PC-3 (cell line): ENCODE results near the gene AMH. TPM values are rescaled to one million over a fixed set of nuclear protein-coding genes. Genes with fewer than 3 reads are reported as not detected.
A peak's percentile ranks its signal among the peaks of the same experiment; 100 is the strongest.

Experiments
- ATAC-seq: fragments of 200-7000 bp; cut with Tn5 transposase; 2 replicates; pipeline ENCODE4 v1.9.1; 2020; ENCODE audit warnings: mild to moderate bottlenecking, moderate library complexity
- BruUV-seq: library from RNA; stranded (reverse); fragments of 400-500 nt; replicated peaks from 2 replicates; lab custom pipeline; 2021; lab: Mats Ljungman, UMichigan
- CTCF ChIA-PET: fragments of 300-600 bp; sonication (Branson Sonifier 250); formaldehyde crosslinking; loops from one replicate; lab custom pipeline; 2022; ENCODE audit warnings: antibody characterized with exemption; lab: Charles Lee
- POLR2A ChIA-PET: fragments of 300-600 bp; sonication (Branson Sonifier 250); formaldehyde crosslinking; loops from one replicate; lab custom pipeline; 2022; ENCODE audit warnings: antibody characterized with exemption; ENCODE audit not compliant: unreplicated experiment; lab: Charles Lee
- DNase-seq: peaks from one replicate; pipeline ENCODE4 v3.0.0-alpha.2; 2015
- H2AFZ ChIP-seq: fragments of 300-600 bp; sonication (generic); 2 replicates; pipeline ENCODE4 v1.6.0; 2016; ENCODE audit warnings: antibody characterized with exemption, low read length
- H3F3A ChIP-seq: fragments of 300-600 bp; sonication (generic); one replicate; pipeline ENCODE4 v1.6.0; 2017; ENCODE audit warnings: antibody characterized with exemption, low read length, control low read depth, mild to moderate bottlenecking; ENCODE audit not compliant: unreplicated experiment
- H3K27ac ChIP-seq: fragments of 300-600 bp; sonication (generic); 2 replicates; pipeline ENCODE4 v1.5.1; 2016; ENCODE audit warnings: mild to moderate bottlenecking, low read length
- H3K27me3 ChIP-seq: fragments of 300-600 bp; sonication (generic); 2 replicates; pipeline ENCODE4 v1.6.1; 2016; ENCODE audit warnings: low read length, mixed read lengths
- H3K36me3 ChIP-seq: fragments of 300-600 bp; sonication (generic); 2 replicates; pipeline ENCODE4 v1.6.1; 2016; ENCODE audit warnings: low read depth, mixed run types, low read length, mixed read lengths
- H3K4me1 ChIP-seq: fragments of 300-600 bp; sonication (generic); 2 replicates; pipeline ENCODE4 v1.5.1; 2016; ENCODE audit warnings: low read length; ENCODE audit not compliant: insufficient read depth
- H3K4me2 ChIP-seq: fragments of 300-600 bp; sonication (generic); 2 replicates; pipeline ENCODE4 v1.6.0; 2016; ENCODE audit warnings: low read length
- H3K4me3 ChIP-seq: fragments of 300-600 bp; sonication (generic); 2 replicates; pipeline ENCODE4 v1.5.1; 2016; ENCODE audit warnings: mild to moderate bottlenecking, low read length, mixed read lengths
- H3K79me2 ChIP-seq: fragments of 300-600 bp; sonication (generic); 2 replicates; pipeline ENCODE4 v1.6.1; 2017; ENCODE audit warnings: low read length, mixed read lengths
- H3K9ac ChIP-seq: fragments of 300-600 bp; sonication (generic); 2 replicates; pipeline ENCODE4 v1.6.0; 2016; ENCODE audit warnings: mild to moderate bottlenecking, low read length
- H3K9me2 ChIP-seq: fragments of 300-600 bp; sonication (generic); replicated peaks from 2 replicates; pipeline ENCODE4 v1.6.1; 2016; ENCODE audit warnings: mixed run types, low read length, mixed read lengths
- H3K9me3 ChIP-seq: fragments of 300-600 bp; sonication (generic); 2 replicates; pipeline ENCODE4 v1.6.1; 2016; ENCODE audit warnings: low read length, mixed read lengths
- H4K20me1 ChIP-seq: fragments of 300-600 bp; sonication (generic); 2 replicates; pipeline ENCODE4 v1.6.1; 2016; ENCODE audit warnings: low read length, mixed read lengths
- EZH2 ChIP-seq: fragments of 300-600 bp; sonication (generic); IDR thresholded peaks from one replicate; pipeline ENCODE4 v1.6.1; 2017; ENCODE audit warnings: antibody characterized with exemption, mild to moderate bottlenecking, low read length; ENCODE audit not compliant: unreplicated experiment
- EZH2phosphoT487 ChIP-seq: fragments of 300-600 bp; sonication (generic); IDR thresholded peaks from 2 replicates; pipeline ENCODE4 v1.6.1; 2018; ENCODE audit warnings: mild to moderate bottlenecking, antibody characterized with exemption, low read length, borderline replicate concordance
- intact Hi-C: fragments of 100-400 bp; cut with micrococcal nuclease; formaldehyde crosslinking; loops from 2 replicates; pipeline ENCODE4 v1.9.0; 2023
- total RNA-seq: library from RNA; depleted of rRNA; stranded (reverse); fragments of >200 nt; gene quantifications from 2 replicates; pipeline ENCODE4 v1.2.3, GENCODE V29; 2014
- TF ChIP-seq, protein P1 (sequence below): fragments of 300-600 bp; sonication (generic); conservative IDR thresholded peaks from 2 replicates; pipeline ENCODE4 v1.5.1; 2017; ENCODE audit warnings: antibody characterized with exemption, low read depth, mild to moderate bottlenecking, low read length

AMH gene
- total RNA-seq, 1 experiment from 2014 or later, result 6.0 TPM

DNA sequence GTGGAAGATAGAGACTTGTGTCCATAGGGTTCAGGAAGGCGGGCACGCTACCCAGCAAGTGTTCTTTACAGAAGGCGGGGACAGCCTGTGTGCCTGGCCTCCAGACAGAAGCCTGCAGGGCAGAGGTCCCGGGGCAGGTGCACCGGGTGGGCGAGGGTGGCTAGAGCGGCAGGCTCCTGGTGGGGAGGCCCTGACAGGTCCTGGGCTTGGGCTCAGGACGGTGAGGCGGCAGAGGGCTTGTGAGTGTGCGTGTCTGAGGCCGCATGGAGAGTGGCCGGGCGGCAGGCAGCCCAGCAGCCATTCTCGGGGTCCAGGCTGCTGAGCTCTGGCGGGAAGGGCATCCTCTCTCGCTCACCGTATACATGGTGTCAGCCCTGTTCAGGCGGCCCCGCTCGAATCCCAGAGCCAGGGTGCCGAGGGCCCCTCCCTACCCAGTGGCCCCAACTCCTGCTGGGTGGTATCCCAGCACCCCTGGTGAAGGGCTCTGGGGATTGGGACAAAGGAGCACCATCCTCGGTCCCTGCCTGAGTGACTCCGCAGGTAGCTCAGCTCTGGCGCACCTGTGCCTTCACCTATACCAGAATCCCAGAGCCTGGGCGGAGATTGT, 3.0 kb upstream of the AMH start:
- peaks cover 29% of the 10 kb centered on the region for H3K79me2 ChIP-seq
- TF ChIP-seq, protein P1, sequence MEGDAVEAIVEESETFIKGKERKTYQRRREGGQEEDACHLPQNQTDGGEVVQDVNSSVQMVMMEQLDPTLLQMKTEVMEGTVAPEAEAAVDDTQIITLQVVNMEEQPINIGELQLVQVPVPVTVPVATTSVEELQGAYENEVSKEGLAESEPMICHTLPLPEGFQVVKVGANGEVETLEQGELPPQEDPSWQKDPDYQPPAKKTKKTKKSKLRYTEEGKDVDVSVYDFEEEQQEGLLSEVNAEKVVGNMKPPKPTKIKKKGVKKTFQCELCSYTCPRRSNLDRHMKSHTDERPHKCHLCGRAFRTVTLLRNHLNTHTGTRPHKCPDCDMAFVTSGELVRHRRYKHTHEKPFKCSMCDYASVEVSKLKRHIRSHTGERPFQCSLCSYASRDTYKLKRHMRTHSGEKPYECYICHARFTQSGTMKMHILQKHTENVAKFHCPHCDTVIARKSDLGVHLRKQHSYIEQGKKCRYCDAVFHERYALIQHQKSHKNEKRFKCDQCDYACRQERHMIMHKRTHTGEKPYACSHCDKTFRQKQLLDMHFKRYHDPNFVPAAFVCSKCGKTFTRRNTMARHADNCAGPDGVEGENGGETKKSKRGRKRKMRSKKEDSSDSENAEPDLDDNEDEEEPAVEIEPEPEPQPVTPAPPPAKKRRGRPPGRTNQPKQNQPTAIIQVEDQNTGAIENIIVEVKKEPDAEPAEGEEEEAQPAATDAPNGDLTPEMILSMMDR, result no peak
- TF ChIP-seq EZH2phosphoT487 (no peak), EZH2 (no peak)
- H3K4me2 ChIP-seq, result no peak overlapping the region
- no peak overlapping the region for H3K4me3 ChIP-seq
- intact Hi-C loops, result no loop called here
- no peaks in the 10 kb centered on the region for H3K9me3 ChIP-seq
- peaks cover 10% of the 10 kb centered on the region for H3K36me3 ChIP-seq
- DNase-seq, result no peak
- no peaks in the 10 kb centered on the region for H3K9me2 ChIP-seq
- ATAC-seq, result no peak
- H3K9ac ChIP-seq, result no peak overlapping the region
- peaks cover under 1% of the 10 kb centered on the region; the same call in 1 of the 2 replicates for H3K4me1 ChIP-seq
- H3K27ac ChIP-seq, result no peak overlapping the region
- ChIA-PET CTCF (no interaction called here), POLR2A (no interaction called here)
- H3F3A ChIP-seq, result no peaks in the 10 kb centered on the region
- peaks cover 24% of the 10 kb centered on the region for H4K20me1 ChIP-seq
- H2AFZ ChIP-seq, result no peak overlapping the region
- BruUV-seq, result no TSS peak
- H3K27me3 ChIP-seq, result no peaks in the 10 kb centered on the region

DNA sequence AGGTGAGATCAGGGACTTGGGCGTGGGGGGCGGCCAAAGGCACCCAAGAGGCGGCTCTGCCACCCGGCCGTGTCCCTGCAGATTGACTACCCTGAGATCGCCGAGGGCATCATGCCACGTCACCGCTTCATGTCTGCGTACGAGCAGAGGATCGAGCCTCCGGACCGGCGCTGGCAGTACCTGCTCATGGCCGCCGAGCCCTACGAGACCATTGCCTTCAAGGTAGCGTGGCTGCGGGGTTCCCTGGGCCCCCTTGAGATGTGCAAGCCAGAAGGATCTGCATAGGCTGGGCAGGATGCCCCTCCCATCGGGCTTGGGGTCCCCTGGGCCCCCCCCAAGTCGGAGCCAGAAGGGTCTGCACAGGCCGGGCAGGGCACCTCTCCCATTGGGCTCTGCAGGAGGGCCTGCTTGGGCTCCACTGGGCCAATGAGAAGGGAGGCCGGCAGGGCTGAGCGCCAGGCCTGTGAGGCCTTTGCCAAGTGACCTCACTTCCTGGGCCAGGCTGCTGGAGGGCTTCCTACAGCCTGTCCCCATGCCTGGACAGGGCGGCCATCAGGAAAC, 2.2 kb upstream of the AMH start:
- Histone ChIP-seq H3K36me3 (peaks cover 10% of the 10 kb centered on the region), H3K27ac (no peak overlapping the region), H3K79me2 (peaks cover 22% of the 10 kb centered on the region), H3K27me3 (no peaks in the 10 kb centered on the region), H3K4me2 (no peak overlapping the region), H3K4me3 (no peak overlapping the region), H3K9me2 (no peaks in the 10 kb centered on the region), H3K9me3 (no peaks in the 10 kb centered on the region), H2AFZ (no peak overlapping the region), H4K20me1 (peaks cover 16% of the 10 kb centered on the region), H3K9ac (no peak overlapping the region), H3K4me1 (no peaks in the 10 kb centered on the region), H3F3A (no peaks in the 10 kb centered on the region)
- intact Hi-C loops, result no loop called here
- ChIA-PET CTCF (no interaction called here), POLR2A (no interaction called here)
- DNase-seq (peak; percentile 39), ATAC-seq (peak; percentile 67)
- no TSS peak for BruUV-seq
- no peak for TF ChIP-seq EZH2phosphoT487
- TF ChIP-seq EZH2, result no peak
- TF ChIP-seq, protein P1, result no peak
